Type B pancreatic cell (in vitro differentiated cells): ENCODE results near the gene ATG2A. TPM values are rescaled to one million over a fixed set of nuclear protein-coding genes. Genes with fewer than 3 reads are reported as not detected.

Source experiments
- DNase-seq: peaks from one replicate; pipeline ENCODE4 v3.0.0; 2021; ENCODE audit warnings: mixed read lengths; ENCODE audit not compliant: unreplicated experiment; ENCODE audit errors: extremely low spot score
- H3K27ac Mint-ChIP-seq: 2 replicates; pipeline ENCODE4 v1.8.0; 2021; ENCODE audit warnings: mild to moderate bottlenecking, mixed read lengths
- H3K27me3 Mint-ChIP-seq: 2 replicates; pipeline ENCODE4 v1.8.0; 2021; ENCODE audit warnings: mixed read lengths
- H3K36me3 Mint-ChIP-seq: 2 replicates; pipeline ENCODE4 v1.8.0; 2021; ENCODE audit warnings: mixed read lengths
- H3K4me1 Mint-ChIP-seq: one replicate; pipeline ENCODE4 v1.8.0; 2021; ENCODE audit warnings: mixed read lengths; ENCODE audit not compliant: unreplicated experiment
- H3K4me3 Mint-ChIP-seq: 2 replicates; pipeline ENCODE4 v1.8.0; 2021; ENCODE audit warnings: mild to moderate bottlenecking, mixed read lengths
- H3K9me3 Mint-ChIP-seq: 2 replicates; pipeline ENCODE4 v1.8.0; 2021; ENCODE audit warnings: mixed read lengths
- CTCF ChIP-seq: fragments of 200-600 bp; sonication (generic); conservative IDR thresholded peaks from 2 replicates; pipeline ENCODE4 v1.5.0; 2021; ENCODE audit warnings: antibody characterized with exemption, mild to moderate bottlenecking
- total RNA-seq: library from RNA; stranded (reverse); gene quantifications from 2 replicates; pipeline ENCODE4 v1.2.1, GENCODE V29; 2021; ENCODE audit warnings: low replicate concordance

Gene ATG2A
- total RNA-seq, 1 donor from 2014 or later = 30.8 TPM

GRCh38 chr11:64929625-64930024 is 12.6 kb upstream of the ATG2A start:
- no peak overlapping the region for H3K27ac Mint-ChIP-seq
- no peaks in the 10 kb centered on the region for H3K9me3 Mint-ChIP-seq
- no peak for TF ChIP-seq CTCF
- no peaks in the 10 kb centered on the region for H3K27me3 Mint-ChIP-seq
- peaks cover 5% of the 10 kb centered on the region for H3K4me1 Mint-ChIP-seq
- DNase-seq = no peak
- H3K36me3 Mint-ChIP-seq = peaks cover 7% of the 10 kb centered on the region
- H3K4me3 Mint-ChIP-seq = no peak overlapping the region

GRCh38 chr11:64928957-64929356 is 11.9 kb upstream of the ATG2A start:
- TF ChIP-seq CTCF = no peak
- H3K27me3 Mint-ChIP-seq = no peaks in the 10 kb centered on the region
- no peak overlapping the region for H3K27ac Mint-ChIP-seq
- no peak overlapping the region for H3K4me3 Mint-ChIP-seq
- no peaks in the 10 kb centered on the region for H3K4me1 Mint-ChIP-seq
- peaks cover 7% of the 10 kb centered on the region for H3K36me3 Mint-ChIP-seq
- no peaks in the 10 kb centered on the region for H3K9me3 Mint-ChIP-seq
- no peak for DNase-seq

DNA sequence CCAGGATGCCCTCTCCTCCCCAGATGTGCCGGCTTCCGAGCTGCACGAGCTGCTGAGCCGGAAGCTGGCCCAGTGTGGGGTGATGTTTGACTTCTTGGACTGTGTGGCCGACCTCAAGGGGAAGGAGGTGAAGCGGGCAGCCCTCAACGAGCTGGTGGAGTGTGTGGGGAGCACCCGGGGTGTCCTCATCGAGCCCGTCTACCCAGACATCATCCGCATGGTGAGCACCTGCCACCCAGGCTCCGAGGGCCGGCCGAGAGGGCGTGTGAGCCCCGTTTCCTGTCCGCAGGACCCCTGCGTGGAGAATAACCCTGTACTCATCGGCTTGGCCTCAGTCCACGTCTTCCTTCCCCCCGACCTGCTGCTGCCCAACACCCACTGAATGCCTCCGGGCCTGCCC is 9.7 kb upstream of the ATG2A start:
- H3K4me1 Mint-ChIP-seq = no peaks in the 10 kb centered on the region
- no peak for TF ChIP-seq CTCF
- H3K27ac Mint-ChIP-seq = no peak overlapping the region

DNA sequence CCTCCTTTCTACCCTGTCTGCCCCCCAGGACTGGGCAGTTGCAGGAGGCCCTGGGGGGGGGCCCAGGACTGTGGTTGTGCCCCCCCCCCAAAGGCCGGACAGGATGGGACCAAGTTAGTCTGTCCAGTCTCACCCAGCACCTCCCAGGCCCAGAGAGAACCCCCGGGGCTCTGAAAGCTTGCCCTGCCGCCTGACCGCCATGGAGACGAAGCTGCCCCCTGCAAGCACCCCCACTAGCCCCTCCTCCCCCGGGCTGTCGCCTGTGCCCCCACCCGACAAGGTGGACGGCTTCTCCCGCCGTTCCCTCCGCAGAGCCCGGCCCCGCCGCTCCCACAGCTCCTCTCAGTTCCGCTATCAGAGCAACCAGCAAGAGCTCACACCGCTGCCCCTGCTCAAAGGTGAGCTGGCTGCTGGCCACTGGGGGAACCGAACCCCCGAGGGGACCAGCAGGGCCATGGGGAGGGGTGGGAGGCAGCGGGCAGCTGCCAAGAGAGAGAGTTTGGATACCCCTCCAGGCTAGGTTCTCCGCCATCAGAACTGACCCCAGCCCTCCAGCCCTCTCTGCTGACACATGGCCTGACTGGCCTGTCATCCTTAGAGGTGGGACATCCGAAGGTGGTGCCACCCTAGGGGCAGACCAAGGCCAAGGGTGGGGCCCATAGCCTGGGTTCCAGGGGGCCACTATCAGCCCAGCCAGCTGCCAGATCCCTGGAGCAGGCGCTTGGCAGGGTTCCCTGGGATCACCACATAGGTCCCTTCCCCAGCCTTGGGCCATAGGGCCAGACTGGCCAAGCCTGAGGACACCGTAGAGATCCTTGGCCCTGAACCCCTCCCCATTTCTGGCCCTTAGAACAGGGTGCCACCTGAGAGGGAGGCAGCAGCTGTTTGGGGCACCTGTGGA is 8.8 kb upstream of the ATG2A start:
- peaks cover 3% of the 10 kb centered on the region for H3K36me3 Mint-ChIP-seq
- no peak for TF ChIP-seq CTCF
- H3K27ac Mint-ChIP-seq = no peak overlapping the region
- H3K9me3 Mint-ChIP-seq = no peaks in the 10 kb centered on the region
- no peaks in the 10 kb centered on the region for H3K27me3 Mint-ChIP-seq
- H3K4me1 Mint-ChIP-seq = no peaks in the 10 kb centered on the region
- peak overlapping the region; percentile 93 for H3K4me3 Mint-ChIP-seq
- DNase-seq = no peak

More for the DNA sequence above, 9.7 kb upstream of the ATG2A start:
- Mint-ChIP-seq H3K4me3 (peak overlapping the region; percentile 73), H3K27me3 (no peaks in the 10 kb centered on the region), H3K9me3 (no peaks in the 10 kb centered on the region), H3K36me3 (peaks cover 7% of the 10 kb centered on the region)
- DNase-seq = no peak

- Mint-ChIP-seq H3K27me3 (no peaks in the 10 kb centered on the region), H3K4me3 (peak overlapping the region; percentile 93), H3K27ac (peak overlapping the region; percentile 36), H3K36me3 (no peaks in the 10 kb centered on the region), H3K4me1 (no peaks in the 10 kb centered on the region), H3K9me3 (no peaks in the 10 kb centered on the region)
- TF ChIP-seq CTCF = no peak
- no peak for DNase-seq
Measured at GRCh38 chr11:64924910-64925284, 7.9 kb upstream of the ATG2A start.
